Measurements from ENCODE around the gene CARD16. TPM values are rescaled to one million over a fixed set of nuclear protein-coding genes. Genes with fewer than 3 reads are reported as not detected.
A peak's percentile ranks its signal among the peaks of the same experiment; 100 is the strongest.

The CARD16 gene
- polyA plus RNA-seq, 3 donors, result 1.6 to 2.1 (median 1.7) TPM

- DNase-seq (ENCODE audit: extremely low read depth in 1 of 11, low read depth in 9 of 11, low spot score in 4 of 11), result no peak
These were observed 39.7 kb downstream of the CARD16 start for GRCh38 chr11:105005451-105005845.

DNA sequence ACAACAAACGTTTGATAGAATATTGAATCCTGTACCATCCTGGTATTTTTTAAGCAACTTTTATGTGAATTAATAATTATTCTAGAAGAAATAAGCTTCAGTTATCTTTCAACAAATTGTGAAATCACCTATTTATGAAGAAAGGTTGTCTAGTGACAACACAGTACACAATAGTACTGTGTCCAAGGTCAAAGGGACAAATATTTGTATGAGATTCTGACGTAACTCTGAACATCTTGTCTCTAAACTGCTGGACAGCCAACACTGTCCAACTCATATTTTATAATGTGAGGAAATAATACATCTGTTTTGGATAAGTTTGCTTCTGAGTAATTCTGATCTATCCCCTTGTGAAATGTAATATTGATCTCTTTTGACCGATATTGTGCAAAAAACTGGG is 41.1 kb downstream of the CARD16 start:
- DNase-seq (ENCODE audit: extremely low read depth in 1 of 11, low read depth in 9 of 11, low spot score in 4 of 11), result no peak

DNA sequence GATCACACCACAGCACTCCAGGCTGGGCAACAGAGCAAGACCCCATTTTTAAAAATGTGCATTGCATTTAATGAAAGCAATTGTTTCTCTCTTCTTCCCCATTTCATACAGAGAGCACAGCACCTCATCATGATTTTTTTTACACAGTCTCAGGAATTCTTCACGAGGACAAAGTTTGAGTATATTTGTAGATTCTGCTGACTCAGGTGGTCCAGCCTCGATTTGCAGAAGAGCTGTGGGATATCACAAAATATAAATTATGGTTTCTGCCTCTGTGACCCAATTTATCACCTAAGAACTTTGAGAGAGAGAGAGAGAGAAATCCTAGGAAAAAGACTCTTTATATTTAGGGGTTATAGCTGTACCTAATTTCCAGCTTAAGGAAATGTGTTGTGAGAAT is 42.0 kb downstream of the CARD16 start:
- no peak for DNase-seq (ENCODE audit: extremely low read depth in 1 of 11, low read depth in 9 of 11, low spot score in 4 of 11)

GRCh38 chr11:105000797-105001196 is 44.3 kb downstream of the CARD16 start:
- DNase-seq (ENCODE audit: extremely low read depth in 1 of 11, low read depth in 9 of 11, low spot score in 4 of 11), result no peak

GRCh38 chr11:105000167-105000566 is 45.0 kb downstream of the CARD16 start:
- no peak for DNase-seq (ENCODE audit: extremely low read depth in 1 of 11, low read depth in 9 of 11, low spot score in 4 of 11)

GRCh38 chr11:104999721-105000120 is 45.4 kb downstream of the CARD16 start:
- no peak for DNase-seq (ENCODE audit: extremely low read depth in 1 of 11, low read depth in 9 of 11, low spot score in 4 of 11)

DNA sequence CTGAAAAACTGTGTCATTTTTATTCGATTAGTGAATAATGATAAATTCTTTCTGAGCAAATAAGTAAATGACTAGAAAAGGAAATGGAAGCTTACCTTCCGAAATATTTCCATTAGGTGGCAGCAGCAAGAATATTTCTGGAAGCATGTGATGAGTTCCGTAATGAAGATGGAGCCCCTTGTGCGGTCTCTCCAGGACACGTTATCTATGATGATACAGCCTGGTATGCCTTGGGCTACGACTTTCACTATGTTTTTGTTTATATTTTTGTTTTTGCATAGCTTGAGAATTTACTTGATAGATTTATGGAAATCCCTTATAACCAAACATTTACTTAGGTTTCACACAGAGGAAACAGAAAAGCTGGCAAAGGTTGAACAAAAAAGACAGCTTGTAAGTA is 47.8 kb downstream of the CARD16 start:
- no peak for DNase-seq (ENCODE audit: extremely low read depth in 1 of 11, low read depth in 9 of 11, low spot score in 4 of 11)

DNA sequence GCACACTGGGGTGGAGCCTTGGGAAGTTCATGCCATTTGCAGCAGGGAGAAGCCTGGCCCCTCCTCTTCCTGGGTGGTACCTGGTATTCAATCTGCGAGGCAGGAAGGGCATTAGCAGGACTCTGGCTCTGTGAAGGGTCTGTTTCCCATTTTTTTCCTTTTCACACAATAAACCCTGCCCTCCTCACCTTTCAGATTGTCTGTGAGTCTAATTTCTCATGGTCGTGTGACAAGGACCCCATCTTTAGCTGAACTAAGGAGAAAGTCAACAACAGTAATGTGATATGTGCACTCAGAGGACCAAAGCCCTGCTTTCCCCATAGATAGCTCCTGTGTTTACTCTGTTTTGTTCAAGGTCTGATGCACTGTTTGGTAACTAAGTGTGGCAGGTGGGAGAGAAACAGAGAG is 50.1 kb downstream of the CARD16 start:
- peak in 2 of 11 donors; percentile 2 to 13 for DNase-seq (ENCODE audit: extremely low read depth in 1 of 11, low read depth in 9 of 11, low spot score in 4 of 11)

- no peak for DNase-seq (ENCODE audit: extremely low read depth in 1 of 11, low read depth in 9 of 11, low spot score in 4 of 11)
These were observed 52.4 kb downstream of the CARD16 start for GRCh38 chr11:104992781-104993180.

- no peak for DNase-seq (ENCODE audit: extremely low read depth in 1 of 11, low read depth in 9 of 11, low spot score in 4 of 11)
These were observed 53.1 kb downstream of the CARD16 start for GRCh38 chr11:104991994-104992393.

Other genes with a start within 250 kb of the CARD16 start
- gene CASP12, start 146.9 kb downstream of the CARD16 start, polyA plus RNA-seq (ENCODE audit: insufficient read length in 3 of 3), result under 1 TPM; 0.58 to 0.69 (median 0.62) TPM
- 10 to 100 TPM; 18.9 to 21.1 (median 20.0) TPM for gene CASP4, start 76.8 kb downstream of the CARD16 start, polyA plus RNA-seq (ENCODE audit: insufficient read length in 3 of 3)
- not detected for gene CASP5, start 22.2 kb downstream of the CARD16 start, polyA plus RNA-seq (ENCODE audit: insufficient read length in 3 of 3)
- gene CASP1, start 10.2 kb downstream of the CARD16 start, polyA plus RNA-seq (ENCODE audit: insufficient read length in 3 of 3), result 1 to 10 TPM; 3.4 to 5.9 (median 4.9) TPM
- gene CARD18, start 94.4 kb upstream of the CARD16 start, polyA plus RNA-seq (ENCODE audit: insufficient read length in 3 of 3), result not detected

Measured in renal cortex interstitium (tissue), 11 donors.